Fibroblast of skin of left quadriceps (primary cell): ENCODE measurements around the gene ZDHHC18.

ENCODE experiments used
- DNase-seq, 2 experiments: peaks; one replicate each; pipeline ENCODE4 v3.0.0-alpha.2; 2013; ENCODE audit warnings: low read depth in 2 of 2

The ZDHHC18 gene

GRCh38 chr1:26826261-26827105 lies at the start of gene ZDHHC18:
Gene ZDHHC18, plus strand, starts transcription at chr1:26826688. Its CDS starts 117 bp downstream, at chr1:26826805.
- no peak for DNase-seq

- no peak for DNase-seq
Observed at GRCh38 chr1:26779098-26779668, 47.3 kb upstream of the ZDHHC18 start.

- no peak for DNase-seq
Observed at GRCh38 chr1:26780344-26780957, 46.0 kb upstream of the ZDHHC18 start.

GRCh38 chr1:26781206-26781825 lies 45.2 kb upstream of the ZDHHC18 start:
- no peak for DNase-seq

GRCh38 chr1:26782521-26783212 lies 43.8 kb upstream of the ZDHHC18 start:
- no peak for DNase-seq

GRCh38 chr1:26783646-26784022 lies 42.9 kb upstream of the ZDHHC18 start:
- DNase-seq: no peak

GRCh38 chr1:26784023-26784871 lies 42.2 kb upstream of the ZDHHC18 start:
- DNase-seq: no peak

- no peak for DNase-seq
Observed at GRCh38 chr1:26784886-26785285, 41.6 kb upstream of the ZDHHC18 start.

GRCh38 chr1:26785611-26786436 lies 40.7 kb upstream of the ZDHHC18 start:
- DNase-seq: peak in 1 of 2 experiments; percentile 46

- peak in 1 of 2 experiments; percentile 49 for DNase-seq
Observed at GRCh38 chr1:26786437-26787380, 39.8 kb upstream of the ZDHHC18 start.

GRCh38 chr1:26787381-26787705 lies 39.1 kb upstream of the ZDHHC18 start:
- DNase-seq: no peak

- DNase-seq: peak; percentile 65 to 70
Observed at GRCh38 chr1:26787706-26788514, 38.6 kb upstream of the ZDHHC18 start, which contains the start of gene PIGV. Gene PIGV, plus strand, starts transcription at chr1:26787950. Its CDS starts 2,866 bp downstream, at chr1:26790816.

- DNase-seq: no peak
Observed at GRCh38 chr1:26788515-26788785, 38.0 kb upstream of the ZDHHC18 start.

GRCh38 chr1:26788836-26789611 lies 37.5 kb upstream of the ZDHHC18 start:
- peak; percentile 70 to 73 for DNase-seq

- no peak for DNase-seq
Observed at GRCh38 chr1:26789612-26789865, 36.9 kb upstream of the ZDHHC18 start.

GRCh38 chr1:26789931-26790330 lies 36.6 kb upstream of the ZDHHC18 start:
- no peak for DNase-seq

GRCh38 chr1:26790551-26790953 lies 35.9 kb upstream of the ZDHHC18 start:
- DNase-seq: no peak

- no peak for DNase-seq
Observed at GRCh38 chr1:26791148-26791547, 35.3 kb upstream of the ZDHHC18 start.
